ENCODE measurements around the gene CTNNA3.

GRCh38 chr10:67621834-67622233 is 74.2 kb downstream of the CTNNA3 start:
- TF ChIP-seq CTCF (IDR thresholded peaks at IDR 0.05 in 4 of 5, conservative IDR thresholded peaks at IDR 0.05 in 1 of 5): no peak
- no peak for TF ChIP-seq POLR2A (IDR thresholded peaks at IDR 0.05)
